Calu3 (cell line): ENCODE results near the gene PPP1R13B. TPM values are rescaled to one million over a fixed set of nuclear protein-coding genes. Genes with fewer than 3 reads are reported as not detected.

Source experiments
- BruUV-seq: library from RNA; stranded (reverse); fragments of 400-500 nt; replicated peaks from 2 replicates; lab custom pipeline; 2021; lab: Mats Ljungman, UMichigan
- CTCF ChIA-PET: fragments of 300-600 bp; sonication (Branson Sonifier 250); formaldehyde crosslinking; loops from one replicate; lab custom pipeline; 2022; ENCODE audit warnings: antibody characterized with exemption; lab: Charles Lee
- DNase-seq: peaks from one replicate; pipeline ENCODE4 v3.0.0; 2022
- H3K27ac Mint-ChIP-seq: one replicate; pipeline ENCODE4 v1.8.0; 2022; ENCODE audit warnings: mixed read lengths; ENCODE audit not compliant: unreplicated experiment
- H3K27me3 Mint-ChIP-seq: one replicate; pipeline ENCODE4 v1.8.0; 2022; ENCODE audit warnings: mixed read lengths; ENCODE audit not compliant: unreplicated experiment
- H3K36me3 Mint-ChIP-seq: one replicate; pipeline ENCODE4 v1.8.0; 2022; ENCODE audit warnings: mild to moderate bottlenecking, moderate library complexity, mixed read lengths; ENCODE audit not compliant: insufficient read depth, unreplicated experiment
- H3K4me1 Mint-ChIP-seq: one replicate; pipeline ENCODE4 v1.8.0; 2022; ENCODE audit warnings: mild to moderate bottlenecking, low read depth, mixed read lengths; ENCODE audit not compliant: unreplicated experiment
- H3K4me3 Mint-ChIP-seq: one replicate; pipeline ENCODE4 v1.8.0; 2022; ENCODE audit warnings: mild to moderate bottlenecking, low read depth, moderate library complexity, mixed read lengths; ENCODE audit not compliant: unreplicated experiment
- H3K9me3 Mint-ChIP-seq: one replicate; pipeline ENCODE4 v1.8.0; 2022; ENCODE audit warnings: low read depth, mixed read lengths; ENCODE audit not compliant: unreplicated experiment
- CTCF ChIP-seq: fragments of 200-600 bp; IDR thresholded peaks from one replicate; pipeline ENCODE4 v1.8.0; 2022; ENCODE audit warnings: antibody characterized with exemption; ENCODE audit not compliant: unreplicated experiment
- intact Hi-C: fragments of 100-400 bp; cut with micrococcal nuclease; formaldehyde crosslinking; loops from one replicate; pipeline ENCODE4 v1.10.0; 2022; ENCODE audit not compliant: unreplicated experiment
- total RNA-seq: library from RNA; stranded (reverse); gene quantifications from 2 replicates; pipeline ENCODE4 v1.2.3, GENCODE V29; 2022

Gene PPP1R13B
- total RNA-seq, 1 experiment from 2014 or later: 27.7 TPM

- H3K4me1 Mint-ChIP-seq: no peaks in the 10 kb centered on the region
- no peak overlapping the region for H3K4me3 Mint-ChIP-seq
Observed at GRCh38 chr14:103742499-103743255, 104.7 kb downstream of the PPP1R13B start.

GRCh38 chr14:103741876-103742275 is 105.5 kb downstream of the PPP1R13B start:
- Mint-ChIP-seq H3K36me3 (no peaks in the 10 kb centered on the region), H3K4me1 (no peaks in the 10 kb centered on the region), H3K9me3 (no peaks in the 10 kb centered on the region), H3K27me3 (no peaks in the 10 kb centered on the region), H3K4me3 (no peak overlapping the region), H3K27ac (no peak overlapping the region)
- intact Hi-C loops: no loop called here
- BruUV-seq: no TSS peak
- DNase-seq: no peak
- no peak for TF ChIP-seq CTCF
- CTCF ChIA-PET: no interaction called here

More at GRCh38 chr14:103742499-103743255, 104.7 kb downstream of the PPP1R13B start:
- no peak for DNase-seq
- CTCF ChIA-PET: interaction anchor here (0.6 kb wide), 1 partner anchor 67 kb away, joined by 3 read pairs; no protein-coding TSS in a partner anchor
- Mint-ChIP-seq H3K27me3 (no peaks in the 10 kb centered on the region), H3K27ac (no peak overlapping the region), H3K36me3 (no peaks in the 10 kb centered on the region), H3K9me3 (no peaks in the 10 kb centered on the region)
- no TSS peak for BruUV-seq
- no peak for TF ChIP-seq CTCF
- intact Hi-C loops: no loop called here

- no TSS peak for BruUV-seq
- H3K4me3 Mint-ChIP-seq: no peak overlapping the region
- H3K27ac Mint-ChIP-seq: no peak overlapping the region
- H3K4me1 Mint-ChIP-seq: no peaks in the 10 kb centered on the region
- no peak for DNase-seq
- H3K9me3 Mint-ChIP-seq: no peaks in the 10 kb centered on the region
- TF ChIP-seq CTCF: no peak
- H3K36me3 Mint-ChIP-seq: no peaks in the 10 kb centered on the region
- intact Hi-C loops: no loop called here
- CTCF ChIA-PET: no interaction called here
- no peaks in the 10 kb centered on the region for H3K27me3 Mint-ChIP-seq
Observed at GRCh38 chr14:103740991-103741689, 106.2 kb downstream of the PPP1R13B start.

GRCh38 chr14:103739793-103740501 is 107.4 kb downstream of the PPP1R13B start:
- no peak for TF ChIP-seq CTCF
- H3K4me1 Mint-ChIP-seq: no peaks in the 10 kb centered on the region
- no peak for DNase-seq
- H3K4me3 Mint-ChIP-seq: no peak overlapping the region
- BruUV-seq: no TSS peak
- H3K9me3 Mint-ChIP-seq: no peaks in the 10 kb centered on the region
- no peak overlapping the region for H3K27ac Mint-ChIP-seq
- intact Hi-C loops: no loop called here
- peaks cover 8% of the 10 kb centered on the region for H3K36me3 Mint-ChIP-seq
- no peaks in the 10 kb centered on the region for H3K27me3 Mint-ChIP-seq
- CTCF ChIA-PET: interaction anchor here (0.6 kb wide), 1 partner anchor 181 kb away, joined by 3 read pairs; no protein-coding TSS in a partner anchor
